Erythroblast (primary cell): ENCODE data around the gene COMMD10.

Experiments used
- GATA1 ChIP-seq: IDR thresholded peaks from 2 replicates; pipeline ENCODE4 v1.6.1; 2011; ENCODE audit warnings: low read depth, mild to moderate bottlenecking, control low read depth, low read length, moderate library complexity
- POLR2A ChIP-seq: IDR thresholded peaks from 2 replicates; pipeline ENCODE4 v1.6.1; 2011; ENCODE audit warnings: mild to moderate bottlenecking, low read length

- TF ChIP-seq POLR2A (no peak), GATA1 (no peak)
These were observed 12.5 kb downstream of the COMMD10 start for GRCh38 chr5:116097301-116097700.
